Heart left ventricle (tissue), 13 donors: ENCODE measurements around the gene CIAO3.

ENCODE experiments used
- POLR2A ChIP-seq, 2 donors: fragments of 450-650 bp; IDR thresholded peaks; one replicate each; pipeline ENCODE4 v1.6.1; 2017; ENCODE audit warnings: antibody characterized with exemption in 2 of 2, mild to moderate bottlenecking in 2 of 2, moderate library complexity in 2 of 2
- TF ChIP-seq, protein P1 (sequence below), 12 donors: fragments of 200-600 bp; sonication (generic) in 4 of 12; IDR thresholded peaks; one replicate each; pipeline versions ENCODE4 v1.5.0 to v1.8.0; 2018 to 2022; ENCODE audit warnings: antibody characterized with exemption in 12 of 12, mild to moderate bottlenecking in 5 of 12
- donor health status: ischemic (EF 13 %, LVEDD 7.1; RV severe dilation, severe dysfunction).
- donor health status: DM: no; HTN: yes; CAD: no.
- donor health status: DM: no; HTN: no; CAD: no.
- donor health status: ischemic (EF 25% LVEDD 6.9; RV normal size, moderate dysfunction).
- donor health status: ischemic (EF 25% LVEDD 5.7; RV mildly dilated, moderate dysfunction).
- donor health status: ischemic (EF 35%, LVEDD 5.7; RV mildly dilated, moderate dysfunction).
- donor health status: nonischemic (EF 11% LVEDD 7.7; RV severe dilation, severe dysfunction).
- donor health status: DM: yes; HTN: yes; CAD: no.
- donor health status: PGD.
- donor health status: ischemic (EF 29% LVEDD 5.4; RV normal size, mild dysfunction).
- donor health status: nonischemic (EF 23%, LVEDD 6.1; RV moderate dilation, normal function).

DNA sequence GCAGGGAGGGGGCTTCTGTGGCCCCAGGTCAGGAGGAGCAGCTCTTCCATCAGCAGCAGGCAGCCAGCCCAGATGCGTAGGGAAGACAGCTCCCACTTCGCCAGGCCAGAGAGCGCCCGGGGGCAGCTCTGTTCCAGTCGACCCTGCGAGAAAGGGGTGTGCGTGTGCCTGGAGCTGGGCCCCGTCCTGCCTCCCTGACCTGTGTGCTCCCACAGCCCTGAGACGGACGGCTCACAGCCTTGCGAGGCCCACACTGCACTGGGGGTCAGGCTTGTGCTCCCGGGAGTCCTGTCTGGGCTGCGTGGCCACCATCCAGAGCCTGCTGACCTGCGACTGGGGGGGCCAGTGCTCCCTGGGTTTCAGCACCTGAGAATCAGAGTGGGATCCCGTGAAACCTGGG is 19.3 kb upstream of the CIAO3 start:
- TF ChIP-seq, protein P1, sequence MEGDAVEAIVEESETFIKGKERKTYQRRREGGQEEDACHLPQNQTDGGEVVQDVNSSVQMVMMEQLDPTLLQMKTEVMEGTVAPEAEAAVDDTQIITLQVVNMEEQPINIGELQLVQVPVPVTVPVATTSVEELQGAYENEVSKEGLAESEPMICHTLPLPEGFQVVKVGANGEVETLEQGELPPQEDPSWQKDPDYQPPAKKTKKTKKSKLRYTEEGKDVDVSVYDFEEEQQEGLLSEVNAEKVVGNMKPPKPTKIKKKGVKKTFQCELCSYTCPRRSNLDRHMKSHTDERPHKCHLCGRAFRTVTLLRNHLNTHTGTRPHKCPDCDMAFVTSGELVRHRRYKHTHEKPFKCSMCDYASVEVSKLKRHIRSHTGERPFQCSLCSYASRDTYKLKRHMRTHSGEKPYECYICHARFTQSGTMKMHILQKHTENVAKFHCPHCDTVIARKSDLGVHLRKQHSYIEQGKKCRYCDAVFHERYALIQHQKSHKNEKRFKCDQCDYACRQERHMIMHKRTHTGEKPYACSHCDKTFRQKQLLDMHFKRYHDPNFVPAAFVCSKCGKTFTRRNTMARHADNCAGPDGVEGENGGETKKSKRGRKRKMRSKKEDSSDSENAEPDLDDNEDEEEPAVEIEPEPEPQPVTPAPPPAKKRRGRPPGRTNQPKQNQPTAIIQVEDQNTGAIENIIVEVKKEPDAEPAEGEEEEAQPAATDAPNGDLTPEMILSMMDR (IDR thresholded peaks at IDR 0.05): no peak
- TF ChIP-seq POLR2A (IDR thresholded peaks at IDR 0.05): no peak
